GM12892 (cell line): ENCODE results near the gene MRAP.

Experiments
- DNase-seq: peaks from one replicate; pipeline ENCODE4 v3.0.0; 2011; ENCODE audit not compliant: insufficient read length
- FAIRE-seq: peaks from 2 replicates; lab custom pipeline; 2011; peaks lifted over from hg19 to GRCh38; lab: Jason Lieb, UNC
- POLR2A ChIP-seq: IDR thresholded peaks from 2 replicates; pipeline ENCODE4 v1.6.1; 2011; ENCODE audit warnings: low read depth, low read length, control low read depth
- POLR2AphosphoS5 ChIP-seq: IDR thresholded peaks from 2 replicates; pipeline ENCODE4 v1.6.1; 2011; ENCODE audit warnings: low read depth, low read length, control low read depth
- TAF1 ChIP-seq: IDR thresholded peaks from 2 replicates; pipeline ENCODE4 v1.6.1; 2011; ENCODE audit warnings: low read depth, mild to moderate bottlenecking, control low read depth, low read length, borderline replicate concordance

MRAP gene

DNA sequence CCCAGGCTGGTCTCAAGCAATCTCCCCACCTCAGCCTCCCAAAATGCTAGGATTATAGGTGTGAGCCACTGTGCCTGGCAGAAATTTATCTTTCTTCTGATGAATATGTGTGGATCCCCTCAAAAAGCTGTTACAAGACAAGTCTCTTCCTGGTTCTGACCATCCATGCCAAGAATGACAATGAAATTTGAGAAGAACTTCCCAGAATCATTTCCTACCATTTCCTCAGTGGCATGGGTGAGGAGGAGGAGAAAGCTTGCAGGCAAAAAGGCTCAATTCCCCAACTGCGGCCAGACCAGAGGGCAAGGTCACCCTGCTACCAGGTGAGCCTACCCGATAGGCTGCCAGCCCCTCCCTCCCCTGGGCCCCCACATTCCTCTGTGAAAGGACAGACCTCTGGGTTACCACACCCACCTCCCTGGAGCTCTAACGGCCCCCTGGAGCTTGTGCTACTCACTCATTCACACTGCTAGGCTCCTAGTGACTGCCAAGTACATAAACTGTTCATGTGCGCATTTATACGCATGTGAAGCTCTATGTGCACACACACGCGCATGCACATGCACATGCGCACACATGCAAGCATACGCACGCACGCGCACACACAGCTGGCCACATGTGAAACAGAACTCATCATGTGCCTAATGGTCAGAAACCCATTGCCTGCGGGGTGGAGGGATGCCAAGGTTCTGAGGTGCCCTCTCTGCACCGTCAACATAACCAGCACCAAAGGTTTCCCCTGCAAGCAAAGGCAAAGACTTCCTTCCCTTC is 17.0 kb downstream of the MRAP start:
- TF ChIP-seq POLR2A (no peak), TAF1 (no peak), POLR2AphosphoS5 (no peak)
- no peak for DNase-seq
- FAIRE-seq, result no peak

DNA sequence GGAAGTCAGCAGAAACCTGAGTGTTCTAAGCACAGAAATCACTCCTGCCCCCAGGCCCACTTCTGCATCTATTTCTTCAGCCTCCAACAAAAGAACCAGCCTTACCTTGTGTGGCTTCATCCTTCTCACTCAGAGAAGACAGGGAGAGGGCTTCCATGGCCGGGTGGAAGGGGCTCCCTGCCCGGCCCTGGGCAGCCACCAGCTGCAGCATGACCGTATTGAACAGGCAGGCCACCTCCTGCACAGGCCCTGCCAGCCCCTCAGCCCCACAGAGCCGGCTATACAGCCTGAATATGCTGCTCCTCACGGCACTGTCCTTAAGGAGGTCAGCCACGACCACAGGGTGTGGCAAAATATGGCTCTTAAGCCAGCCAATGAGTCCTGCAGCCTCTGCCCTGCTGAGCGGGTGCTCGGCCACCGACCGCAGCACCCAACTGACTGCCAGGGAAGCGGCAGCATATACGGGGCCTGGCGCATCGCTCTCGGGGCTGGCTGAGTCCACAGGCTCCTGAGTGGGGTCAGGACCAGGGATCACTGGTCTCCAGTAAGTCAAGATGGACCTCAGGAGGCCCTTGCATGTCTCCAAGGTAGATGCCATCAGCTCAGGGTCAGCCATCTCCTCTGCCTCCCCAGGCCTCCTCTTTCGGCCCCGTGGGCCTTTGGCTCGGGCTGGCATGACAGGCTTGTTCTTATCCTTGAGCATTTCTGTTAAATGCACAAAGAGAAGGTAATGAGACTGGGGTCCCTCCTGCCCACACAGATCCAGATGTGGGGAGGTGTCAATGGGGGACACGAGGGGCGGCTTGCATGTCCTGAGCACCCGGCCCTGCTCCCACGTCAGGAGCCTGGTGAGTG is 17.9 kb downstream of the MRAP start:
- DNase-seq (no peak), FAIRE-seq (no peak)

DNA sequence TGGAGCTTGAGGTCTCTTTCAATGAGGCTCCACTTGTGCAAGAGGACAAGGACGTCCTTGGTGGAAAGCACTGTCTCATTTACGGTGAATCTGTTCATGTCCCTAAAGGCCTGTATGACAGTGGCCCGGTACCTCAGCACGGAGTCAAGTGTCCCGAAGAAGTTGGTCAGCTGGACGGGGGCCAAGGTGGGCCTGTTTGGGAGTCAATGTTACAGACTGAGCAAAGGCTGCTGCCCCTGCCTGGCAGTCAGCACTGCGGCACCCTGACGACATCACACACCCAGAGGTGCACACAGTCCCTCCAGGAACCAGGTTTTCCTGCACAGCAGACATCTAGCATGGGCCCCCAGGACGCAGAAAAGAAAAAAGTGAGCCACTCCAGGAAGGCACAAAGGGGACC is 19.1 kb downstream of the MRAP start:
- no peak for FAIRE-seq
- TF ChIP-seq TAF1, result no peak
- no peak for TF ChIP-seq POLR2A
- TF ChIP-seq POLR2AphosphoS5, result no peak
- DNase-seq, result no peak

More for the DNA sequence above, 17.9 kb downstream of the MRAP start:
- TF ChIP-seq POLR2AphosphoS5 (no peak), POLR2A (no peak), TAF1 (no peak)

DNA sequence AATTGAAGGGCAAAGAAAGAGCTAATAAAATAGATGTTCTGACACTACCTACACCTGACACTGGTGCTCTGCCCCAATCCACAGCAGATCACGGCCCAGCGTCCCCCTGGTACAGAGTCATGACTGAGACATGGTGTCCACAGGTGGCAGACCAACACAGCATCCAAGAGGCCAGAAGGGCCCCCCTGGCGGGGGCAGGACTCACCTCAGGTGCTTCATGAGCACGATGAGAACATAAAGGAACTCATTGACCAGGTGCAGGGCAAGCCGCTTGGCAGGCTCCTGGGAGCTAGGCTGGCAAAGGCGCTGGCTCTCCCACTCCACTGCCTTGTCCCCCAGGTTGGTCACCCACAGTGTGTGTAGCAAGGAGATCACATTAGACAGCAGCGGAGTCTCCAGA is 20.4 kb downstream of the MRAP start:
- no peak for DNase-seq
- no peak for TF ChIP-seq POLR2A

DNA sequence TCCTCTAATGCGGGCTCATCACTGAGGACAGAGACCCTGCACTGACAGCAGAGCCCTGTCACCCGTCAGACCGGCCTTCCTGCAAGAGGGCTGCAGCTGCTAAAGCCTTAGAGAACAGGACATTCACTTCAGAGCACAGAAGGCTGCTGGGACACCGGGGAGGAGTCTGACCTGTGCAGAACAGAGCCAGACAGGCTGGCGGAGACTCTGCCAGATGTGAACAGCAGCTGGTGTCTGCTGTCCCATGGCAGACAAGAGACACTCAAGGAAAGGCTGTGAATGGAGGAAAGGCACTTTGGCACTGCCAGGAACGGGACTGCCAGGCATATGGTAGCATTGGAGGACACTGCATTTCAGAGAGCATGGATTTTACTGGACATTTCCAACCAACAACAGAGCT is 21.4 kb downstream of the MRAP start:
- FAIRE-seq, result no peak
- TF ChIP-seq TAF1, result no peak
- no peak for TF ChIP-seq POLR2A
- no peak for TF ChIP-seq POLR2AphosphoS5
- DNase-seq, result no peak

More for the DNA sequence above, 20.4 kb downstream of the MRAP start:
- no peak for FAIRE-seq

DNA sequence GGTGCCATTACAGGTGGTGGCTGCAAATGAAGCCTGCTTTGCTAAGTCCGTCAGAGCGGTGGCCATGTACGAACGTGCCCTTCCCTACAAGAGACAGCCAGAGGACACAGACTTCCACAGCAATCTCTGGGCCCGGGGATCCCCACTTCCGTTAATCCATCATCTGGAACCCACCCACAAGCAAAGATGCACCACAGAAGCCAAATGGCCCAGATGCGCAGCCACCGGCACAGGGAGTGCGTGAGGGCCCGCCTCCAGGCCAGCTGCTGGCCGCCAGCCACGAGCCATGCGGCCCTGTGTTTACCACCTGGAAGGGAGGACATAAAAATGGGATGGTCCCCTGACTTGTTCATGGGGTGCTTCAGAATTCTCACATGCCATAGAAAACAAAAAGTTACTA is 22.1 kb downstream of the MRAP start:
- DNase-seq, result no peak
- TF ChIP-seq POLR2AphosphoS5 (no peak), TAF1 (no peak), POLR2A (no peak)
- no peak for FAIRE-seq

DNA sequence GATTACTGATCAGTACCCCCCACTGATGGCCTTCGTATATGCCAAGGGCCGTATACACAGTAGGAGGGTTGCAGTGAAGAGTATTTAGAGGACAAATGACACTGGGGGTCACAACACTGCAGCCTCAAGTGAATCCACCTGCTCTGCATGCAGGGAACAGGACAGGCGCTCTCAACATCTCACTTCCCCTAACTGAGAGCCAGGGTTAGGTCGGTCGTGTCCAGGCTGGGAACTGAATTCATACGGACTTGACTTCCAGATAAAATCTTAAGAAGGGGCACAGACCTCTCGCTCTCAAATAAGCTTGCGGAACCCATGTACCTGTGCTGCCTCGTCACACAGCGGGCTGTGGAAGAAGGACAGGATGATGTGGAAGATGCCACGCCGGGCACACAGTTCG is 22.8 kb downstream of the MRAP start:
- FAIRE-seq (no peak), DNase-seq (no peak)
- no peak for TF ChIP-seq TAF1
- no peak for TF ChIP-seq POLR2AphosphoS5
- TF ChIP-seq POLR2A, result no peak

DNA sequence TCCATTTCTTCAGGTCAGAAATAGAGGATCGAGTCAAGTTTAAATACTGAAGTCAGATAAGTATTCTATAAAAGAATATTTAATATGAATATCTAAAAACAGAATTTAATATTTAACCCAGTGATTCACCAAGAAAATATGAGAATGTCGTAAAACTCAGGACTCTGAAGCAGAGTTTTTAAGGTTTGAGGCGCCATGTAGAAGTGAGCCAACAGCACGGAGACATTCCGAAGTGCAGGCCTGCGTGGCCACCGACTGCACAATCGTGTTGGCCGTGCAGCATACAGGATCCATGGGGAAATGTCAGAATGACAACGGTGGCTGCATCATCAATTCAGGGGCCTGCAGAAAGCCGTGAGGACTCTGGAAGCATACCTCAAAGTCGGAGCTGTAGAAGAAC is 23.4 kb downstream of the MRAP start:
- no peak for FAIRE-seq

DNA sequence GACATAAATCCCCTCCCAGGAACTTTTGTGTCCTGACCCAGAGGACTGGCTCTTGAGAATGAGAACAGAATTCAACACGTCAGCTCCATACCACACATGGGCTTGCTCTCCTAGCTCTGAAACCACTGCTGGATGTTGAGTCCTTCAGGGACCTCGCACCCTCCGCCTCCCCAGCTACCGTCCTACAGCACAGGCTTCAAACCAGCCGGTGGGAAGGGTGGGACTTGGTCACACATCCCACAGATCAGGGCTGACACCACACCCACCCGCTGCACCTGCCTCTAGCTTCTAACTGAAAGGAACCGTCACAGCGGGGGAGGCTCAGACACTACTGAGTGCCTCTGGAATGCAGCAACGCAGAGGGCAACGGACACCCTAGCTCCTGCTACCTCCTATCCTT is 24.0 kb downstream of the MRAP start:
- no peak for FAIRE-seq

More for the DNA sequence above, 23.4 kb downstream of the MRAP start:
- no peak for DNase-seq
- TF ChIP-seq TAF1, result no peak
- TF ChIP-seq POLR2A, result no peak
- no peak for TF ChIP-seq POLR2AphosphoS5

DNA sequence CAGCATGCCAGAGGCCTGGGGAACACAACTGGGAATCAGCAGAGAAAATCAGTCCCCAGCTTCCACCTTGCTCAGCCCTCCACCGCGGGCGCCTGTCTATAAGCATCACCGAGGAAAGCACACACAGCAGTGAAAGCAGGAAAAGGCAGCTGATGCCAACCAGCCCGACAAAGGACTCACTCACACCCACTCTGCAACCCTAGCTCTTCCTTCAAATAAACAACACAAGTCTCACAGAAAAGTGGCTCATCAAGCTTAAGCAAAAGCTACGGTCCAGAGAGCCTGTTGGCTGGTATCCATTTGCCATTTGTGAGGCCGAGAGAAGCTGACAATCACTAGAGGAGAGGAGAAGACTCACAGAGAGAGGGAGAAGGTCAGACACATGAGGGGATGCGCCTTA is 27.1 kb downstream of the MRAP start:
- no peak for TF ChIP-seq POLR2AphosphoS5
- no peak for TF ChIP-seq POLR2A
- TF ChIP-seq TAF1, result no peak
- no peak for DNase-seq
- FAIRE-seq, result no peak

More for the DNA sequence above, 24.0 kb downstream of the MRAP start:
- no peak for DNase-seq
- TF ChIP-seq POLR2A (no peak), POLR2AphosphoS5 (no peak), TAF1 (no peak)

DNA sequence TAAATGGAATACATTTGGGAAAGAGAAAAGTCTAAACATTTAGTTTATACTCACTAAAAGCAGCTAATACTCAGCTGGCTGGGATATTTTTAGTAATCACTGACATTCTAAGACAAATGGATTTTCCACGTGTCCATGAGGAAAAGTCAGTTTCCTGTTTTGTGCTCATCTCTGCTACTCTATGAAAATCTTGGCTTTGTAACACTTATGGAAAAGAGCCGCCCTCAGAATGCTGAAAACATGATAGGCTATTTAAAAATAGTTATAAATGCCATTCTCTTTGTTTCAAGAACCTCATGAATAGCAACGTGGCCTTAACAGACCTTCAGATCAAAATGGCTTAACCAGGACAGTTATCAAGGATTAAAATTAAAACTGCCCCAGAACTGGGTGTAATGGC is 29.9 kb downstream of the MRAP start:
- DNase-seq (no peak), FAIRE-seq (no peak)
- TF ChIP-seq POLR2A, result no peak
- TF ChIP-seq POLR2AphosphoS5, result no peak
- TF ChIP-seq TAF1, result no peak

DNA sequence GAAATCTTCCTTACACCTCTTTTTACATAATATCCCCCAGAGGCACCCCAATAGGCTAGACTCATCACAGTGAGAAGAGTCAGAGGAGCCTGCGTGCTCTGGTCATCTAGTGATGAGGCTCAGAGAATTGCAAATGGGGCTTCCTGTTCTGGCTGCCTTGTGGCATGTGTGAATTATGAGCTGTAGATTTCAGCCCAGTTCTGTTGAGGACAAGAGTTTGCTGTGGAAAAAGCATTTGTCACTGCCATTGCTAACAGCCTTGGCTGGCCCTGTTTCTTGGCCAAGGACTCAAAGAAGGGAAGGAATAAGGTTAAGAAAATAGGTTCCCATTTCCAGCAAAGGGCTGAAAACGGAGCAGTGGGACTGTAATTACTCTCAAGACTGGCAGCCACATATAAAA is 30.7 kb downstream of the MRAP start:
- DNase-seq (no peak), FAIRE-seq (no peak)
- TF ChIP-seq TAF1 (no peak), POLR2A (no peak), POLR2AphosphoS5 (no peak)

DNA sequence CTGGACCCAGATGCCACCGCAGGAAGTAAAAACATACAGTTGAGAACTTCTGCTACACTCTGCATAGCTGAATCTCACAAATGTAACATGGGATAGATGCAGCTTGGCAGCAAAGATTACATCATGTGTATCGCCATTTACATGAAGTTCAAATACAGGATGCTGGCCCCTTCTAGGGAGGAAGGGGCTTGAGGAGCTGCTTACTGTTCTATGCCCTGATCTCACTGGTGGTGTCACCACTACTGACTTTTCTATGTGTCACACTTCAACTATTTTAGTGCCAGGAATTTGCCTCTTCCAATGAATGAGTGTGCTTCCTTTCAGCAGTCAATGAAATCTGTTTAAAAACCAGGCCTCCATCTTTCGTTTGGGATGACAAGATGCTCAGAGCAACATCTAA is 31.1 kb downstream of the MRAP start:
- no peak for FAIRE-seq
- TF ChIP-seq TAF1 (no peak), POLR2A (no peak), POLR2AphosphoS5 (no peak)
- no peak for DNase-seq
